ENCODE data around the gene ALOXE3. TPM values are rescaled to one million over a fixed set of nuclear protein-coding genes. Genes with fewer than 3 reads are reported as not detected.
"Not testable (repeated sequence)": the region's sequence is repeated elsewhere in the genome, so short reads cannot be mapped to it uniquely, and the experiment has no call there.

ALOXE3 gene
- total RNA-seq, 1 donor from 2014 or later, result 0.82 TPM

DNA sequence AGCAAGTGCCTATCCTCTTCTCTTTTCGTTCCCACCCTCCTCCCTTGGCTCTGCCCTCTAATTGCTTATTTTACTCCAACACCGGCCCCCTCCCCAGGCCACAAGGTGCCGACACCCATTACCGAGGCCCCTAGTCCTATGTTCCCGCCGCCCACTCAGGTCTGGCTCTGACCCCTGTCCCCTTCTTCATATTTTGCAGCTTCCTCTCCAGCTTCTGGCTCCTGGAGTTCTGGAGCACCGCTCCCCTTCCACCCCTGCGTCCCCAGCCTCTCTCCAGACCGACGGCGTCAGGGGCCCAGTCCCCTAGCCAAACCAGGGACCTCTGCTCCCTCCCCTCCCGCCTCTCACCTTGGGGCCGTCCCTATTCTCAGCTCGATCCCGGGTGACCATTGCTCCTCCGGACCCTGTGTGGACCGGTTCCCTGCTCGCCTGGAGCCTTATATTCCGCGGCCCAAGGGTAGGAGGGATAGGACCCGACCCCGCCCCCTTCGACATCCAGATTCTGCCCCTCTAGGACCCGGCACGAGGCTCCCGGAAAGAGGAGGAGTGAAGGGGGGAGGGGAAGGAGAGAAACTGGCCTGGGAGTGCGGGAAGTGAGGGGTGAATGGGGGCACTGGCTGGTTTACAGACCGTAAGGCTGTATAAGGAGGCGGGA, 5.5 kb upstream of the ALOXE3 start, which contains the start of gene HES7:
Gene HES7, minus strand, starts transcription at position 412 of the 655 bp plus-strand sequence. Its CDS starts 22 bp downstream, at position 390.
- DNase-seq (ENCODE audit: low spot score in 2 of 2) (no peak), FAIRE-seq (no peak)

GRCh38 chr17:8122924-8123694, 4.8 kb upstream of the ALOXE3 start:
- DNase-seq (ENCODE audit: low spot score in 2 of 2) (no peak), FAIRE-seq (no peak)

- no peak for DNase-seq (ENCODE audit: low spot score in 2 of 2)
- no peak for FAIRE-seq
Measured at GRCh38 chr17:8122422-8122923, 4.2 kb upstream of the ALOXE3 start.

- FAIRE-seq (no peak), DNase-seq (ENCODE audit: low spot score in 2 of 2) (peak; percentile 65 to 77)
Measured at GRCh38 chr17:8121681-8122421, 3.5 kb upstream of the ALOXE3 start.

DNA sequence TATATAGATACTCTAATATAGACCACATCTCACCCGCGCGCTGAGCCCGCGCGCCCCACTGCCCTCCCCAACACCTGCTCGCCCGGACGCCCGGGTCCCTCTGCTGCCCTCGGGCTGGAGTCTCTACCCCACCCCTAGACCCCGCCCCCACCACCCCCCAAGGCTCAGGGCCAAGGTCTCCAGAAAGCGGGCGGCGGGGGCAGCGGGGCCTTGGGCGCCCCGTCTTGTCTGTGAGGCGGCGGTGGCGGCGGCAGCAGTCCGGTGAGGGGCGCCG, 3.0 kb upstream of the ALOXE3 start:
- DNase-seq (ENCODE audit: low spot score in 2 of 2), result no peak
- no peak for FAIRE-seq

GRCh38 chr17:8120520-8121406, 2.4 kb upstream of the ALOXE3 start:
- DNase-seq (ENCODE audit: low spot score in 2 of 2) (peak in 1 of 2 donors; percentile 68), FAIRE-seq (no peak)

DNA sequence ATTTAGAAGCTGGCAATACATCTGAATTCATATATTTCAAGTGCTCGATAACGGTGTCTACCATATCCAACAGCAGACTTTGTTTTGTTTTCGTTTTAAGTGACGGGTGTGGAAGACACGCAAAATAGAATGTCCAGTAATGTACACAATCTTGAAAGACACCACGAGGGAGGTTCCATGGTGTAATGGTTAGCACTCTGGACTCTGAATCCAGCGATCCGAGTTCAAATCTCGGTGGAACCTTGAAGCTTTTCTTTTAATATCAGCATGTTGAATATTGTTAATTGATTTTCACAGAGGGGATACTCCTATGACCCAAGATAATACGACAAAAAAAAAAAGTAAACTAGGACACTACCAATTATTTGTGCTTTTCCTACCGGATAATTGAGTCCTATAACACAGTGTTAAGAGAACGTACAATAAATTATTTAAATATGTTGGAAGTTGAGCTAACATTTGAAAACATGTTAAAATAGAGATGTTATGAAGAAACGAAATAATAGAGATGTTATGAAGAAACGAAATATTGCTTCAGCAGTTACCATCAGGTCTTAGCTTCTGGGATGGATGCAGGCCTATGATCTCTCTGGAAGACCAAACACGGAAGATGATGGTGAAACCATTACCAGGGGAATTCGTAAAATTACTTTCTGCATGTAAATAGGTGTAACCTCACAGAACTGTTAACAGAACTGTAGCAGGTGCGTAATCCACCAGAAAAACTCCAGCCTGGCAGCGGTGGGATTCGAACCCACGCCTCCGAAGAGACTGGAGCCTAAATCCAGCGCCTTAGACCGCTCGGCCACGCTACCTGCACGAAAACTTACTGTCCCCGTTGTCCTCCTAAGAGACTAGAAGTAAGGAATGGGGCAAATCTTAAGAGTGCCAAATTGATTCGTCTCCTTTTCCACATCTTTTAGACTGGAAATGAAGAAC, 1.5 kb upstream of the ALOXE3 start:
- FAIRE-seq, result peak; percentile 87

GRCh38 chr17:8118769-8119580, 661 bp upstream of the ALOXE3 start:
- DNase-seq (ENCODE audit: low spot score in 2 of 2), result peak; percentile 87 to 91
- peak; percentile 59 for FAIRE-seq

More for the DNA sequence above, 1.5 kb upstream of the ALOXE3 start:
- peak in 1 of 2 donors; percentile 71 for DNase-seq (ENCODE audit: low spot score in 2 of 2)

DNA sequence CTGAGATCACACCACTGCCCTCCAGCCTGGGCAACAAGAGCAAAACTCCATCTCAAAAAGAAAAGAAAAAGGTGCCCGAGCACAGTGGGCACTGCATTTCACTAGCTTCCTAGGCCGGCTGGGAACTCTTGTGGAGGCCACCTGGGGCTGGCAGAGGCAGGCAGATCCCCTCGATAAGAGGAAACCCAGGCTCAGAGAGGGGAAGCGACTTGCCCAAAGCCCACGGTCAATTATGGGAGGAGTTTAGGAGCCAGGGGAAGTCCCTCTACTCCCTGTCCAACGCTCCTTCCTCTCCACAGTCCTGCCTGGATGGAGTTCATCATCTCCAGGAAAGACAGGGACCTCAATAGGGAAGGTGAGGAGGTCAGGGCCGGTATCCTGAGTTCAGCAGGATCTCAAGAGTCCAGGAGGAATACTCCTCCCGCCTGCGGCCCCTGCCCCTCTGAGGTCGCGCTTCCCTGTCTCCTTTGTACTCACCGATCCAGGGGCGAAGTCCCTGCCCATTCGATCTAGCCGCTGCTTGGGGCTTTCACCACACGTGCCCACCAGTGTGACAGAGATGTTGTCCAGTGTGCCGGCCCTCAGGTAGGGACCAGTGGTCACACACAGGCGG, 841 bp downstream of the ALOXE3 start:
- FAIRE-seq (no peak), DNase-seq (ENCODE audit: low spot score in 2 of 2) (no peak)

GRCh38 chr17:8116776-8117175, 1.5 kb downstream of the ALOXE3 start:
- FAIRE-seq (no peak), DNase-seq (ENCODE audit: low spot score in 2 of 2) (no peak)

DNA sequence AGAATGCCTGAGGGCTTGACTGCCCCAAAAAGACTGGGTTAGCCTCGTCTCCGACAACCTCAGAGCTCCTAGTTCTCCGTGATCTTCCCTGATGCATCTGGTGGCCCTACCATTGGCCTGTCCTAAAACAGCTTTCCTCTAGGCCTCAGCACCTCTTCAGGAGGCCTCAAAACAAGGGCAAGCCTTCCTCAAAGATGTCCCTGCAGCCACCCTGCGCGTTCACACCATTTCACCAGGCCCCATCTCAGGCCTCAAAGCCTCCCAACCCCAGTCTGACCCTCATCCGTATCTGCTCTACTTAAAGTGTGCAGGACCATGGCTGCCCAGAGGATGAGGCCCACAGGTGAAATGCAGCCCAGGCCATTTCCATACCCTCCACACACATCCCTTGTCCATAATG, 7.4 kb downstream of the ALOXE3 start:
- DNase-seq (ENCODE audit: low spot score in 2 of 2), result no peak
- no peak for FAIRE-seq

GRCh38 chr17:8110456-8110804, 7.9 kb downstream of the ALOXE3 start:
- no peak for DNase-seq (ENCODE audit: low spot score in 2 of 2)
- no peak for FAIRE-seq

- DNase-seq (ENCODE audit: low spot score in 2 of 2) (peak; percentile 46 to 69), FAIRE-seq (no peak)
Measured at GRCh38 chr17:8109661-8110455, 8.5 kb downstream of the ALOXE3 start.

DNA sequence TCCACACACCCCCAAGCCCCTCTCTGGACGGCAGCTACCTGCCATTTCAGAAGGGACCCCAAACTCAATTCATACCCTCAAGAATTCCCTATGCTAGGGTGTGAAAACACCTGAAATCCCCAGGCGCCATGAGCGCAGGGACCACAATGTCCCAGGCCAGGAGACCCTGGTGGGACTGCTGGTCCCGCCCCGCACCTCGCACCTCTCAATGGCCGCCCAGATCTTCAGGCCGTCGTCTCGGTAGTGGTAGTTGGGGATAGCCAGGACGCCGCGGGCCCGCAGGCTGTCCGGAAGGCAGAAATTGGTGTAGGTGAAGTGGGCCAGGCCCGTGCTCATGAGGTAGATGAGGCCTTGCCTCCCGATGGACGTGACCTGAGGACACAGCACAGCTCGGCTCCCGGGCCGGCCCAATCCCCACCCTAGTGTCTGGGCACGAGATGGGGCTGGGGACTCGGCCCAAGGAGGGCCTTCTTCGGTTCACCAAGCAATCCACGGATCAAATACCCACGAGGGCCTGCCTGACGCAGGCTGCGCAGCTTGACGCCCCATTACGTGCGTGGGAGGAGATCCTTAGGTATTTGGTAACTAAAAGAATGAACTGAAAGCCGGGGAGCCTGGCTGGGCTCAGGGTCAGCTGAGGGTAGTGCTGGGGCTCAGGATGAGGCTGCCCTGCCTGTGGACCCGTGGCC, 9.2 kb downstream of the ALOXE3 start:
- FAIRE-seq (no peak), DNase-seq (ENCODE audit: low spot score in 2 of 2) (no peak)

DNA sequence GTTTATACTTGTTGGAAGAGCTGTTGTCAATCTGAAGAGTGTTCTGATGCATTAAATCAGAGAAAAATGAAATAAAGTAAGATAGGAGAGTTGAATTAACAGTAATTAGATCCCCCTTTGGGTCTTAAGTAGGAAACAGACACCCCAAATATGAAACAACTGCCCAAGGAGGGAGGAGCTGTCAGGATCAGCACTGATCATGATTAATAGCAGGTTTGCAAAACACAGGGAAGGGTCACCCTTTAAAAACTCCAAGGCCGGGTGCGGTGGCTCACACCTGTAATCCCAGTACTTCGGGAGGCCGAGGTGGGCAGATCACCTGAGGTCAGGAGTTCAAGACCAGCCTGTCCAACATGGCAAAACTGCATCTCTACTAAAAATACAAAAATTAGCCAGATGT, 11.3 kb downstream of the ALOXE3 start:
- not testable (repeated sequence) for DNase-seq (ENCODE audit: low spot score in 2 of 2); FAIRE-seq

GRCh38 chr17:8105957-8106398, 12.3 kb downstream of the ALOXE3 start:
- FAIRE-seq (no peak), DNase-seq (ENCODE audit: low spot score in 2 of 2) (no peak)
